Activated naive CD8-positive, alpha-beta T cell (primary cell): Measurements from ENCODE around the gene CNPY3.
"Not testable (repeated sequence)": the region's sequence is repeated elsewhere in the genome, so short reads cannot be mapped to it uniquely, and the experiment has no call there.

Experiments
- H3K27ac Mint-ChIP-seq: one replicate; pipeline ENCODE4 v1.8.0; 2021; ENCODE audit warnings: mixed read lengths
- H3K27me3 Mint-ChIP-seq: one replicate; pipeline ENCODE4 v1.8.0; 2021; ENCODE audit warnings: mixed read lengths
- H3K36me3 Mint-ChIP-seq: one replicate; pipeline ENCODE4 v1.8.0; 2021; ENCODE audit warnings: mixed read lengths
- H3K4me1 Mint-ChIP-seq: one replicate; pipeline ENCODE4 v1.8.0; 2021; ENCODE audit warnings: low read depth, mixed read lengths
- H3K4me3 Mint-ChIP-seq: one replicate; pipeline ENCODE4 v1.8.0; 2021; ENCODE audit warnings: mild to moderate bottlenecking, mixed read lengths
- H3K9me3 Mint-ChIP-seq: one replicate; pipeline ENCODE4 v1.8.0; 2021; ENCODE audit warnings: low read depth, mixed read lengths

Gene CNPY3

DNA sequence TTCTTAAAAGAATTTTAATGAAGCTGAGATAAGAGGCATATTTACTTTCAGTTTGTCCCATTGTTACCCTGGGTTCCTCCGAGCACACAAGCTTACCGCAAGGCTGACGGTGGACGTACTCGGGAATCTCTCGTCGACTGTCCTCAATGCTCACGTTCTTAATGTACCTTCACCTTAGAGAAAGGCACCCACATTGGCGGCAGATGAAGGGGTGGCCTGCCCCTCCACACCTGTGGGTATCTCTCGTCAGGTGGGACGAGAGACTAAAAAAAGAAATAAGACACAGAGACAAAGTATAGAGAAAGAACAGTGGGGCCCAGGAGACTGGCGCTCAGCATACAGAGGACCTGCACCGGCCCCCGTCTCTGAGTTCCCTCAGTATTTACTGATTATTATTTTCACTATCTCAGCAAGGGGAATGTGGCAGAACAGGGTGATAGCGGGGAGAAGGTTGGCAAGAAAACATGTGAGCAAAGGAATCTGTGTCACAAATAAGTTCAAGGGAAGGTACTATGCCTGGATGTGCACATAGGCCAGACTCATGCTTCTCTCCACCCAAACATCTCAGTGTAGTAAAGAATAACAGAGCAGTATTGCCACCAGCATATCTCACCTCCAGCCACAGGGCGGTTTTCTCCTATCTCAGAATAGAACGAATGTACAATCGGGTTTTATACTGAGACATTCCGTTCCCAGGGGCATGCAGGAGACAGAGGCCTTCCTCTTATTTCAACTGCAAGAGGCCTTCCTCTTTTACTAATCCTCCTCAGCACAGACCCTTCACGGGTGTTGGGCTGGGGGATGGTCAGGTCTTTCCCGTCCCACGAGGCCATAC lies 26.6 kb upstream of the CNPY3 start:
- H3K36me3 Mint-ChIP-seq, H3K4me3 Mint-ChIP-seq, H3K27me3 Mint-ChIP-seq, H3K9me3 Mint-ChIP-seq, H3K27ac Mint-ChIP-seq: not testable (repeated sequence)
- peaks cover 11% of the 10 kb centered on the region for H3K4me1 Mint-ChIP-seq

DNA sequence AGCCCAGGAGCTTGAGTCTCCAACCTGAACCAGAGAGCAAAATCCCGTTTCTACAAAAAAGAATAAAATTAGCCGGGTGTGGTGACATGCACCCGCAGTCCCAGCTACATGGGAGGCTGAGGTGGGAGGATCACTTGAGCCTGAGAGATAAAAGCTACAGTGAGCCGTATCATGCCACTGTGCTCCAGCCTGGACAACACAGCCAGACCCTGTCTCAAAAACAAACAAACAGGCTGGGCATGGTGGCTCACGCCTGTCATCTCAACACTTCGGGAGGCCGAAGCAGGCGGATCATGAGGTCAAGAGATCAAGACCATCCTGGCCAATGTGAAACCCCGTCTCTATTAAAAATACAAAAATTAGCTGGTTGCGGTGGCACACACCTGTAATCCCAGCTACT lies 24.8 kb upstream of the CNPY3 start:
- no peak overlapping the region for H3K27ac Mint-ChIP-seq
- H3K4me1 Mint-ChIP-seq = peaks cover 9% of the 10 kb centered on the region
- H3K4me3 Mint-ChIP-seq = no peak overlapping the region

DNA sequence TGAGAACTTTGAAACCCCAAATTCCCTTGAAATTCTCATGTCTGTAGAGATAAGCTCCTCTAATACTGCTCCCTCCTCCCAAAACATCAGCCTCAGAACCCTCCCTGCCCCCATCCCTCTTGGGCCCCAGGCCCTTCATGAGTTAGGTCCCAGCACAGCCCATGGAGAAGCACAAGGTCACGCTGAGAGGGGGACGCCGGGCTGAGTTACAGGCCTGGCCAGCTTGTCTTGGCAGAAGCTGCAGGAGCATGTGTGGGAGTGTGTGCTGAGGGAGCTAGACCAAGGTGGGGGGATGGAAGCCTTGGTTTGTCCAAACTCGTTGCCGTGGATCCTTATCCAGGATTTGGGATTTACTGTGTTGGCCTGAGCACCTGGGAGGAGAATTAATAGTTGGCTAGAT lies 21.9 kb upstream of the CNPY3 start:
- Mint-ChIP-seq H3K27me3 (peaks cover 3% of the 10 kb centered on the region), H3K36me3 (no peaks in the 10 kb centered on the region), H3K27ac (no peak overlapping the region), H3K4me1 (peaks cover 4% of the 10 kb centered on the region), H3K4me3 (no peak overlapping the region), H3K9me3 (no peaks in the 10 kb centered on the region)

More for the DNA sequence above, 24.8 kb upstream of the CNPY3 start:
- Mint-ChIP-seq H3K9me3 (no peaks in the 10 kb centered on the region), H3K27me3 (no peaks in the 10 kb centered on the region), H3K36me3 (no peaks in the 10 kb centered on the region)

- peaks cover 6% of the 10 kb centered on the region for H3K27me3 Mint-ChIP-seq
- no peak overlapping the region for H3K4me3 Mint-ChIP-seq
- no peak overlapping the region for H3K27ac Mint-ChIP-seq
- H3K4me1 Mint-ChIP-seq = peaks cover 4% of the 10 kb centered on the region
- no peaks in the 10 kb centered on the region for H3K36me3 Mint-ChIP-seq
- H3K9me3 Mint-ChIP-seq = no peaks in the 10 kb centered on the region
Observed at GRCh38 chr6:42909835-42910234, 19.4 kb upstream of the CNPY3 start.

- Mint-ChIP-seq H3K36me3 (no peaks in the 10 kb centered on the region), H3K4me1 (peaks cover 4% of the 10 kb centered on the region), H3K27ac (no peak overlapping the region), H3K9me3 (no peaks in the 10 kb centered on the region), H3K27me3 (peaks cover 6% of the 10 kb centered on the region), H3K4me3 (peak overlapping the region; percentile 73)
Observed at GRCh38 chr6:42911171-42912021, 17.9 kb upstream of the CNPY3 start.

DNA sequence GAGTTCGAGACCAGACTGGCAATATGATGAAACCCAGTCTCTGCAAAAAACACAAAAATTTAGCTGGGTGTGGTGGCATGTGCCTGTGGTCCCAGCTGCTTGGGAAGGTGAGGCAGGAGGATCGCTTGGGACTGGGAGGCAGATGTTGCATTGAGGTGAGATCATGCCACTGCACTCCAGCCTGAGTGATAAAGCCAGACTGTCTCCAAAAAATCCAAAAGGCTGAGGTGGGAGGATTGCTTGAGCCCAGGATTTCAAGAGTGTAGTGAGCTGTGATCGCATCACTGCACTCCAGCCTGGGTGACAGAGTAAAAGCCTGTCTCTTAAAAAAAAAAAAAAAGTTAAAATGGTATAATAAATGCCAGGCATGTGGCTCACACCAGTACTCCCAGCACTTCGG lies 14.7 kb upstream of the CNPY3 start:
- no peaks in the 10 kb centered on the region for H3K36me3 Mint-ChIP-seq

GRCh38 chr6:42915732-42916131 lies 13.5 kb upstream of the CNPY3 start, which contains the start of gene PTCRA:
PTCRA (plus strand) TSS chr6:42916053; CDS start chr6:42916070, 17 bp downstream.
- H3K36me3 Mint-ChIP-seq = no peaks in the 10 kb centered on the region
- H3K4me3 Mint-ChIP-seq = no peak within 1 kb of the TSS
- peaks cover 4% of the 10 kb centered on the region for H3K4me1 Mint-ChIP-seq
- H3K9me3 Mint-ChIP-seq = no peaks in the 10 kb centered on the region
- H3K27me3 Mint-ChIP-seq = peaks cover 6% of the 10 kb centered on the region
- no peak within 1 kb of the TSS for H3K27ac Mint-ChIP-seq

More for the DNA sequence above, 14.7 kb upstream of the CNPY3 start:
- H3K4me3 Mint-ChIP-seq = no peak overlapping the region
- H3K27me3 Mint-ChIP-seq = peaks cover 6% of the 10 kb centered on the region
- no peaks in the 10 kb centered on the region for H3K9me3 Mint-ChIP-seq
- no peak overlapping the region for H3K27ac Mint-ChIP-seq
- H3K4me1 Mint-ChIP-seq = peaks cover 4% of the 10 kb centered on the region

- H3K9me3 Mint-ChIP-seq = no peaks in the 10 kb centered on the region
- H3K4me3 Mint-ChIP-seq = no peak overlapping the region
- no peaks in the 10 kb centered on the region for H3K36me3 Mint-ChIP-seq
- no peak overlapping the region for H3K27ac Mint-ChIP-seq
- H3K4me1 Mint-ChIP-seq = peaks cover 1% of the 10 kb centered on the region
- peaks cover 4% of the 10 kb centered on the region for H3K27me3 Mint-ChIP-seq
Observed at GRCh38 chr6:42916288-42916687, 13.0 kb upstream of the CNPY3 start.

DNA sequence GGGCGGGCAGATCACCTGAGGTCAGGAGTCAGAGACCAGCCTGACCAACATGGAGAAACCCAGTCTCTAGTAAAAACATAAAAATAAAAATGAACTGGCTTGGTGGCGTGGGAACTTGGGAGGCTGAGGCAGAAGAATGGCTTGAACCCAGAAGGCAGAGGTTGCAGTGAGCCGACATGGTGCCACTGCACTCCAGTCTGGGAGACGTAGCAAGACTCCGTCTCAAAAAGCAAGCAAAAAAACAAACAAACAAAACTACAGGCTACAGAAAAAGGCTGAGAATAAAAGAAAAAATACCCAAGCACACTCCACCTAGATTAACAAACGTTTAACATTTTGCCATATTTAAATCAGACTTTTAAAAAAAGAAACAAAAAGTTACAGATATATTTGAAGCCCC lies 7.5 kb upstream of the CNPY3 start:
- Mint-ChIP-seq H3K4me1 (no peaks in the 10 kb centered on the region), H3K4me3 (no peak overlapping the region), H3K27ac (no peak overlapping the region), H3K36me3 (no peaks in the 10 kb centered on the region), H3K27me3 (no peaks in the 10 kb centered on the region), H3K9me3 (no peaks in the 10 kb centered on the region)

- no peak overlapping the region for H3K4me3 Mint-ChIP-seq
- no peak overlapping the region for H3K27ac Mint-ChIP-seq
- H3K27me3 Mint-ChIP-seq = no peaks in the 10 kb centered on the region
- H3K4me1 Mint-ChIP-seq = peaks cover 5% of the 10 kb centered on the region
- no peaks in the 10 kb centered on the region for H3K9me3 Mint-ChIP-seq
- H3K36me3 Mint-ChIP-seq = no peaks in the 10 kb centered on the region
Observed at GRCh38 chr6:42923666-42924065, 5.6 kb upstream of the CNPY3 start.

- Mint-ChIP-seq H3K27ac (peak overlapping the region; percentile 61), H3K36me3 (no peaks in the 10 kb centered on the region), H3K27me3 (no peaks in the 10 kb centered on the region), H3K4me3 (no peak overlapping the region), H3K9me3 (no peaks in the 10 kb centered on the region), H3K4me1 (peaks cover 11% of the 10 kb centered on the region)
Observed at GRCh38 chr6:42925248-42925857, 3.9 kb upstream of the CNPY3 start.

DNA sequence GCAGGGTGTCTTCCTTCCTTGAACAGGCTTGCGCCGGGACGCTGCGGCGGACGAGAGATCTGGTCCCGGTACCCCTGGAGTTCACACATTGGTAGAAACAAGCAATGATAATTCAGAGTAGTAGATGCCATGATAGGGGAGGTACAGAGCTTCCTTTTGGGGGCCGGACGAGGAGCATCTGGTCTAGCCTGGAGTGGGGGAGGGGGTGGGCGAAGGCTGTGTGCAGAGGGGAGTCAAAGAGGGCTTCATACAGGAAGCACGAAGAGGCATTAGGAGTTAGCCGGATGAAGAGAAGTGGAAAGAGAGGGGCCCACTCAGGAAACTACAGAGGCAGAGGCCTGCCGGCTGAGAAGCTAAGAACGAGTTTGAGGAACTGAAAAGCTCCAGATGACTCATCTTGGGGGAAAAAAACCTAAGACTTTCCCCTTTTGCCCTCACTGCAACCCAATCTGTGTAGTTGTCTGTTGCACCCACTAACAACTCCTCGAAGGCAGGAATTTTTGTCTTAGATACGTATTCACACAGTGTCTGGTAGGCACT lies 611 bp downstream of the CNPY3 start:
- H3K4me1 Mint-ChIP-seq = peaks cover 44% of the 10 kb centered on the region
- H3K4me3 Mint-ChIP-seq = peak overlapping the region; percentile 95
- no peaks in the 10 kb centered on the region for H3K27me3 Mint-ChIP-seq
- H3K36me3 Mint-ChIP-seq = peaks cover 7% of the 10 kb centered on the region
- peak overlapping the region; percentile 98 for H3K27ac Mint-ChIP-seq
- no peaks in the 10 kb centered on the region for H3K9me3 Mint-ChIP-seq

GRCh38 chr6:42932412-42932811 lies 3.1 kb downstream of the CNPY3 start:
- H3K9me3 Mint-ChIP-seq = no peaks in the 10 kb centered on the region
- H3K4me1 Mint-ChIP-seq = peaks cover 58% of the 10 kb centered on the region
- peak overlapping the region; percentile 84 for H3K27ac Mint-ChIP-seq
- no peaks in the 10 kb centered on the region for H3K27me3 Mint-ChIP-seq
- H3K4me3 Mint-ChIP-seq = peak overlapping the region; percentile 95
- peaks cover 7% of the 10 kb centered on the region for H3K36me3 Mint-ChIP-seq

DNA sequence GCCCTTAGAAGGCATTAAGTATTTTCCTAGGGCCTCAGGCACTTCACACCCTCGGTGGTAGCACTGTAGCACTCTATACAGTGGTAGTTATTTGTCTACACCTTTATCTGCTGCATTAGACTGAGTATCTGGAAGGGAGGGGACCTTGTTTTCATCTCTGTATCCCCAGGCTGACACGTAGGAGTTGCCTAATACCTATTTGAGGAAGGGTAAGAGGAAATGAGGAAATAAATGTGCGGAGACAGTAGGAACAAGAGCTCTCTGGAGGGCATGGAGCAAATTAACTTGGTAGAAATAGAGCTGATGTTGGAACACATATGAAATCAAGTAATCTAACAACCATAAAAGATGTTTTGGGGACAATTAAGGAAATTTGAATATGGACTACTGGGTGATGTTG lies 3.9 kb downstream of the CNPY3 start:
- peak overlapping the region; percentile 84 for H3K27ac Mint-ChIP-seq
- H3K9me3 Mint-ChIP-seq = no peaks in the 10 kb centered on the region
- H3K27me3 Mint-ChIP-seq = no peaks in the 10 kb centered on the region
- peaks cover 7% of the 10 kb centered on the region for H3K36me3 Mint-ChIP-seq
- H3K4me1 Mint-ChIP-seq = peaks cover 61% of the 10 kb centered on the region
- H3K4me3 Mint-ChIP-seq = peak overlapping the region; percentile 95

DNA sequence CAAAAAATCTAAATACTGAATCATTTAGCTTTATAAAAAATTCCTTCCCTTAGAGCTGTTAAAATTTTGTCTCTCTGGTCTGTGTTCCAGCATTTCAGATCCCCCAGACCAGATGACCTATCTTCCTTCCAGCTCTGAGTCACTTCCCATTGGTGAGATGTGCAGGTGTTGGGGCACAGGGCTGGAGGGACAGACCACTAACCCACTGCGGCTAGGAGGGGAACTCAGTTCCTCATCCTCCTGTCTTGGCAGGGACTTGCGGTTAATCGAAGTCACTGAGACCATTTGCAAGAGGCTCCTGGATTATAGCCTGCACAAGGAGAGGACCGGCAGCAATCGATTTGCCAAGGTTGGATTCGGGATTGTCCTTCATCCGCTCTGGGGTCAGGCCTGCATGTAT lies 6.0 kb downstream of the CNPY3 start:
- Mint-ChIP-seq H3K4me1 (peaks cover 52% of the 10 kb centered on the region), H3K9me3 (no peaks in the 10 kb centered on the region), H3K27ac (peak overlapping the region; percentile 50), H3K27me3 (no peaks in the 10 kb centered on the region), H3K36me3 (peaks cover 7% of the 10 kb centered on the region), H3K4me3 (no peak overlapping the region)
